A172 (cell line): ENCODE data around the gene LRIT1. TPM values are rescaled to one million over a fixed set of nuclear protein-coding genes. Genes with fewer than 3 reads are reported as not detected.

Experiments
- DNase-seq: peaks from one replicate; pipeline ENCODE4 v3.0.0-alpha.2; 2015; ENCODE audit warnings: low spot score
- total RNA-seq: library from RNA; depleted of rRNA; stranded (reverse); fragments of >200 nt; shearing (Covaris generic); gene quantifications from 2 replicates; pipeline ENCODE4 v1.2.3, GENCODE V29; 2014; rRNA removed

Gene LRIT1, protein sequence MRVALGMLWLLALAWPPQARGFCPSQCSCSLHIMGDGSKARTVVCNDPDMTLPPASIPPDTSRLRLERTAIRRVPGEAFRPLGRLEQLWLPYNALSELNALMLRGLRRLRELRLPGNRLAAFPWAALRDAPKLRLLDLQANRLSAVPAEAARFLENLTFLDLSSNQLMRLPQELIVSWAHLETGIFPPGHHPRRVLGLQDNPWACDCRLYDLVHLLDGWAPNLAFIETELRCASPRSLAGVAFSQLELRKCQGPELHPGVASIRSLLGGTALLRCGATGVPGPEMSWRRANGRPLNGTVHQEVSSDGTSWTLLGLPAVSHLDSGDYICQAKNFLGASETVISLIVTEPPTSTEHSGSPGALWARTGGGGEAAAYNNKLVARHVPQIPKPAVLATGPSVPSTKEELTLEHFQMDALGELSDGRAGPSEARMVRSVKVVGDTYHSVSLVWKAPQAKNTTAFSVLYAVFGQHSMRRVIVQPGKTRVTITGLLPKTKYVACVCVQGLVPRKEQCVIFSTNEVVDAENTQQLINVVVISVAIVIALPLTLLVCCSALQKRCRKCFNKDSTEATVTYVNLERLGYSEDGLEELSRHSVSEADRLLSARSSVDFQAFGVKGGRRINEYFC
- total RNA-seq, result not detected in 2 replicates

DNA sequence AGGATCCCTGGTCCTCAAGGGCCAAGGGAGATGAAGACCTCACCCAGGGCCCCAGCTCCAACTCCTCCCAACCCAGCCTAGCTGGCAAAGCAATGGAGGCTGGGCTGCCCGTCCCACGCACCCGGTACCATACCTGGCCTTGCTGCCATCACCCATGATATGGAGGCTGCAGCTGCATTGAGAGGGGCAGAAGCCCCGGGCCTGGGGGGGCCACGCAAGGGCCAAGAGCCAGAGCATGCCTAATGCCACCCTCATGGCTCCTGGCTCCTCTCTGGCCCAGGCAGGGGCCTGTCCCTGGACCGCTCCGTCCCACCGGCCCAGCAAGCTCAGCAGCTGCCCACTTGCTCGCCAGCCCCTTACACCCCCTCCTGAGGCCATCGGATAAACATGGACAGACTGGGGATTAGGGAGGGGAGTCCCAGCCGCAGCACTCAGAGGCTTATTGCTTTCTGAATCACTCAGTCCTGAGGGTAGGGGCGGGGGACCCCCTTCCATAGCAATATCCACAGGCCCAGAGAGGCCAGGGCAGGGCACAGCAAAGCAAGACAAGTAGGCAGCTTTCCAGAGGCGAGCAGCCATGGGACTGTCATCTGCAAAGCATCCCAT lies at the start of gene LRIT1:
TSS of gene LRIT1 (minus strand) at position 362 of the 606 bp plus-strand sequence. CDS start at position 255, 107 bp downstream.
- DNase-seq, result no peak

DNA sequence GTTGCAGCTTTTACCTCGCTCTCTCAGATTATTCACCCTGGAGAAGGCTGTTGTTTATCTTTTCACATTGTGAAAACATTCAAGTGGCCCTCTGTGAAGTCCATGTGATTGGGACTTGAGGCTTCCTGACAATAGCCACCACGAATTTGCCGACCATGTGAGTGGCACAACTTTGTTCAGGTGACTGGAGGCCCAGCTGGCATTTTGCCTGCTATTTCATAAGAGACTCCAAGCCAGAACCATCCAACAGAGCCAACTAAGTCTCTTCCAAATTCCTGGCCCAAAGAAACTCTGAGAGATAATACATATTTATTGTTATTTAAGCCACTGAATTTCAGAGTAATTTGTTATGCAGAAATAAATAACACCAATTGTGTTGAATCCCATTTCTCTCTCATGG lies 48.9 kb upstream of the LRIT1 start:
- no peak for DNase-seq

DNA sequence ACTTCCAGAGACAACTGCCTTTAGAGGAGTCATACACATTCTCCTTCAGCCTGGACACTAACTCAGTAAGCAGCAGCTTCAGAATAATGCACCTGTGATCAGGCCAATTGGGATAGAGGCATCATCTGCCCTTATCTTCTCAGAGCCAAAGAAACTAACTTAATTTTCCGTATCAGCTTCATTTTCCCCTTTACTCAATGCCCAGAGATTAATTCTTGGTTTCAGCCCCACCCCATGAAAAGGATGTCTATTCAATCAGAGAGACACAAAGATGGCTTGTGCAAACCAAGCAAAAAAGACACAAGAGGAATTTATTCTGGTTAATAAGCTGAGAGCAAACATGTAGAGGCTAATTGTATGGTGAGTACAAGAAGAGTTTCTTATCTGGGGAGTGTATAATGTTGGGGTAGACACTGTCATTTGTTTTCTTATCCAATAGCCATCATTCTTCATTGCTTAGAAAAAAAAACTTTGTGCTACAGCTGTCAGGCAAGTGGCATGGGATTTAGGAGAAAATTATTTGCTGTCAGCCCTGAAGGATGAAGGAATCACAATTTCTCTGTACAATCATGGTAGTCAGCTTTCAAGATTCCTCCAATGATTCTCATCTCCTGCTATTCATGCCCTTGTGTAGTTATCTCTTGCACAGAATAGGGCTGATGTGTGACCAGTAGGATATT lies 48.3 kb upstream of the LRIT1 start:
- DNase-seq, result no peak

DNA sequence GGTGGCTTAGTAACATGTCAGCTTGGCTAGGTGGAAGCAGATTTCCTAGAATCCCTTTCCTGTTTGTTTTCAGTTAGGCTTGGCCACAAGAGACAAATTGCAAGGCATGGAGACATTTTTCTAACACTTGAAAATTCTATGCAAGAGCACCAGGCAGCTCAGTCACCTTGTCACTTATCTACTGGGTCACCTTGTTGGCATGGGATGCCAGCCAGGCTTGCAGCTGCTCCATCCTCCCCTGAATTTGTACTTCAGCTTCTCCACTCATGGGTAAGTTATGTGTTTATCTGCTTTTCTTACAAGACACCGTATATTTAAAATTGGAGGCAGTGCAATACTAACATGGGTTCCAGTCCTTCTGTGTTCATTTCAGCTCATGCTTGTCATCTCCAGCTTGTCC lies 46.8 kb upstream of the LRIT1 start:
- no peak for DNase-seq

DNA sequence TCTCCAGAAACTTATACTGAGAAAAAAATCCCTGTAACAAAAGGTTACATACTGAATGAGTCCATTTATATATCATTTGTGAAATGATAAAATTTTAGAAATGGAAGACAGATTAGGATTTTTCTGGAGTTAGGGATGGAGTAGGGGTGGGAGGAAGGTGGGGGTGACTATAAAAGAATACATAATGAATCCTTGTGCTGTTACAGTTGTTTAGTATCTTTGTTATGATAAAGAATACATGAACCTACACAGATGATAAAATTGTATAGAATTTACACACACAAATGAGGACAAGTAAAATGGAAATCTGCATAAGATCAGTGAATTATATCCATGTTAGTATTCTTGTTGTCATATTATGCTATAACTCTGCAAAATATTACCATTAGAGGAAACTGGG lies 45.3 kb upstream of the LRIT1 start:
- no peak for DNase-seq

DNA sequence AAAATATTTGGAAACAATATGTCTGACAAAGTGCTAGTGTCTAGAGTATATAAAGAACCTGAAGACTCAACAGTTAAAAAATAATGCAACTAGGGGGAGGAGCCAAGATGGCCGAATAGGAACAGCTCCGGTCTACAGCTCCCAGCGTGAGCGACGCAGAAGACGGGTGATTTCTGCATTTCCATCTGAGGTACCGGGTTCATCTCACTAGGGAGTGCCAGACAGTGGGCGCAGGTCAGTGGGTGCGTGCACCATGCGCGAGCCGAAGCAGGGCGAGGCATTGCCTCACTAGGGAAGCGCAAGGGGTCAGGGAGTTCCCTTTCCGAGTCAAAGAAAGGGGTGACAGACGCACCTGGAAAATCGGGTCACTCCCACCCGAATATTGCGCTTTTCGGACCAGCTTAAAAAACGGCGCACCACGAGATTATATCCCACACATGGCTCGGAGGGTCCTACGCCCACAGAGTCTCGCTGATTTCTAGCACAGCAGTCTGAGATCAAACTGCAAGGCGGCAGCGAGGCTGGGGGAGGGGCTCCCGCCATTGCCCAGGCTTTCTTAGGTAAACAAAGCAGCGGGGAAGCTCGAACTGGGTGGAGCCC lies 38.6 kb upstream of the LRIT1 start:
- peak; percentile 28 for DNase-seq

DNA sequence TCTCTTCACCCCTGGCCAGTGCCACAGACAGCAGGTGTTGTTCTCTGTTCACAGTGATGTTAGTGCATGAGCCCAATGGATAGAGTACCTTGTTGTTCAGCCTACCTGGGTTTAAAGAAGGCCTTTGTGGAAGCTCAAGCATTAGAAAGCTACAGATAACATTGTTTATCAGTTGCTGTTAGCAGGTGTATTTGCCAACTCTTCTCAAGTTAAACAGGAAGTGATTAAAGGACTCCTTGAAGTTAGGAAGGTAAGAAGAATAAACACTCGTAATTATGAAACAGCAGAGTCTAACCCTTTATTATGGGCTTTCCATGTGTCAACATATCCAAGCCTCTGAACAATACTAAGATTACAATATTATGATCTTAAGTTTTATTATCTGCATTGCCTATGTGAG lies 29.4 kb upstream of the LRIT1 start:
- DNase-seq, result no peak

DNA sequence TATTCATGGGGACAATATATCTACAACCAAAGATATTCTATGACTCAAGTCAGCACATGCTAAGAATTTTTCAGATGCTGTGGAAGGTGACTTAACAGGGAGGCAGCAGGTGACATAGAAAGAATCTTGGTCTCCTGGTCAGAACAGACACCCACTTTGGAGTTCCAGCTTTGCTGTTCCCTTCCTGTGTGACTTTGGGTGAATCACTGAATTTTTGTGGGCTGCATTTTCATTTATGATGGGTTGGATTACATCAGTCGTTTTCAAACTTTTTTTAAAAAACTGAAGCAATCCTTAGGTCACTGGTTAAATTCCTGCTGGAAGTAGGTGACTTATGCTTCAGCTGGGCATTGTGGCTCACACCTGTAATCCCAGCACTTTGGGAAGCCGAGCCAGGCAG lies 28.4 kb upstream of the LRIT1 start:
- peak; percentile 87 for DNase-seq

DNA sequence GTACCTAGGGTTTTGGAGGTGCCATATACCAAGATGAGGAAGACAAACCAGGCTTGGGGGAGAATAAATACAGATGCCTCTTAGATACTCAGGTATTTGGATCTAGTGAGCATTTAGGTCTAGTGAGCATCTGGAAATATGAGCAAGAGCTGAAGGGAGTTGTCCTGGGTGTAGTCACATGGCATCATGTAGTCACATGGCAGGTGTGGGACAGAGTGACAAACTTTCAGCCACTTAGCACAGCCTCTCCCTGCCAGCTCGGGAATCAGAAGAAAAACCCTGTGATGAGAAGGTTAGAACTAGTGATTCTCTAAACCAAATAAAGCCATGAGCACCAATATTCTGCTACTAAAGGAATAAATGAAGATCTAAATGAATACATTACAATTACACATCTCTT lies 27.8 kb upstream of the LRIT1 start:
- DNase-seq, result no peak

DNA sequence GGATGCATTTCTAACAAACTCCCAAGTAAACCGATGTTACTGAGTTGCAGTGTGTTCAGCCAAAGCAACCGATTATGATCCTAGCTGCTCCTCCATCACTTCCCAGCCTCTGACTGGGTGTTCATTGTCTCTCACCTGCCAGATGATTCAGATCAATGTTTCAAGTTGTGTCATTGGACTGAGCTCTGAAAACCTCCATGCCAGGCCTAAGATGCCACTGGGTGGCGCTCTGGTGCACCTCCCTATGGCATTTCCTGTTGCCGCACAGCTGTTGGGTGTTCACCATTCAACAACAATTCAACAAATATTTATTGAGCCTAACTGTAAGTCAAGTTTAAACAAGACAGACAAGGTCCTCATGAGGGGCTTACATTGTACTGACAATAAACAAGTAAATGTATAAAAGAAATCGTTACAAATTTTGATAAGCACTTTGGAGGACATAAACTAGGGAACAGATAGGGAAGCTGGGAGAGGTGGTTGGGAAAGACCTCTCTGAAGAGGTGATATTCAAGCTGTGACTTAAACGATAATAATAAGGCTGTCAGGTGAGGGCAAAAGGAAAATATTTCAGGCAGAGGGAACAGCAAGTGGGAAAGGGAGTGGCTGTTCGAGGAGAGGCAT lies 26.3 kb upstream of the LRIT1 start:
- peak; percentile 58 for DNase-seq

DNA sequence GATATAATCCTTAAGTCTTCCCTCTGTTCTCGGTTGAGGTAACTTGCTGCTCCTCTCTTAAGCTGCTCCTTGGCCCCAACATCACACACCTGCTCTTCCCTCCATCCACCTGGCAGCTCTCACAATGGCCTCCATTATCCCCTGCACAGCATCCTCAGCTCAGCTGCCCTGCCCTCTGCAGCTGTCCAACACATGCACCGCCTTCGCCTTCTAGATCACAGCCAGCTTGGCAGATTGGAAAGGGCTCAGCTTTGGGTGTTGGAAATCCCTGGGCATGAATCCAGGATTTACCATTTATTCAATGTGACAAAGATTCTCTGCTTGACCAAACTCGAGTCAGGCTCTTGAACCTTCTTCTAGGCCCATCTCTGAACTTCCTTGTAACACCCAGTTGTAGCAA lies 24.1 kb upstream of the LRIT1 start:
- no peak for DNase-seq

DNA sequence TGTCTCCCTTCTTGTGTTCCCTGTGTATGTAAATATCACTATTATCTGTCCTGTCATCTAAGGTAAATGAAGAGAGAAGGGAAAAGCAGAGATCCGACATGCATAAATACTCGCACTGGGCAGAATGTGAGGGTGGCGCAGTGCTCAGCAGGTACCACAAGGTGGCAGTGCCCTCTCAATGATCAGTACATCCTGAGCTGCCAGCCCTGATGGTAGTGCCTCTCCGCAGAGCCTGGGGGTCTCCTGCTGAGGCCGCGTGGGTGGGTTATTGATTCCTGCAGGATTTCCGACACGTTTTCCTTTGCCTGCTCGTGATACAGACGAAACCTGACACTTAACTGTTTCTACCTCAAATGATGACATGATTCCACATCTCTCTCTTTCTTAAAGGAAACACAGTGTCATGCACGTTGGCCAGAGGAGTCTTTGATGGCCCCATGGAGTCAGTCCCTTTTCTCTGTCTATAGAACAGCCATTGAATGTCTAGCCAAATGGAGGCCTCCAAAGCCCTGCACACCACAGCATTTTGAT lies 23.3 kb upstream of the LRIT1 start:
- peak; percentile 61 for DNase-seq

DNA sequence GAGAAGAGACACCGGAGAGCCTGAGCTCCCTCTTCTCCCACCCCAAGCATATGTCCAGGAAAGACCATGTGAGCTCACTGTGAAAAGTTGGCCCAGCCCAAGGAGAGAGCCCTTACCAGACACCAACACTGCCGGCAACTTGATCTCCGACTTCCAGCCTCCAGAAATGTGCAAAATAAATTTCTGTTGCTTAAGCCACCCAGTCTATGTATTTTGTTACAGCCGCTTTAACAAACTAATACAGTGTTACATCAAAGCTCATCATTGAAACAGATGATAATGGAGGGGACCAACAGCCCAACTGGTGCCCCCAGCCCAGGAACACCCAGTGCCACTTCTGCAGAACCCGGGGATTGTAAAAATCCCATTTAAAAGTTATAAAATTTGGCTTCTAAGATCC lies 22.4 kb upstream of the LRIT1 start:
- no peak for DNase-seq

DNA sequence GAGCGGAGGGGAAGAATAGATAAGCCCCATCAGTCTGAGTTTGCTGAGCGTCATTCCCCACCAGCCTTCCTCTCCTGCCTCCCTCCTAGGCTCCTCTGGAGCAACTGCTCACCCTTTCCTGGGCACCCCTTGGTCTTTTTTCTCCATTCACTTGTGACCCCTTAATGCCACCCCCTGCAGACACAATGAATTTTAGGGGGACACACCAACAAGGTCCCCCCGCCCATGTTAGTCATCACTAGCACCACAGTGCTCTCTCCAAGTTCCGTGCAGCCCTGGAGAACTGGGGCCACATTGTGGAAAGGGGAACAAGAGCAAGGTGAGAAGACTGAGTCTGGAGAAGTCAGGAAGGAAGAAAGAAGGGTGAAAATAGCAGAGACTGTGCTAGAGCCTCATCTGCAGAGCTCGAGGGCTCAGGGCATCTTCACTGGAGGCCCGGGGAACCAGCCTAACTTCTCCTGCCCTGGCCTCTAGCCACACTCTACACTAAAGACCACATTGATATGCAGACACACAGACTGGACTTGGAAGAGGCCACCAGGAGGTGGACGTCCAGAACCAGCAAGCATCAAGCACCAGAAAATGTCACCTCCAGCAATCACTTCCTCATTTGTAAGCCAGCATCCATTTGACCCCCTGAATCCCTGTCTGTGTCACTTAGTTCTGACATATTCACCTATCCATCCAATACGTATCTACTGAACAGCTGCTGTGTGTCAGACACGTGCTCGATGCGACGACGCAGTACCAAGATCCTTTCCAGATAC lies 21.0 kb upstream of the LRIT1 start:
- no peak for DNase-seq

DNA sequence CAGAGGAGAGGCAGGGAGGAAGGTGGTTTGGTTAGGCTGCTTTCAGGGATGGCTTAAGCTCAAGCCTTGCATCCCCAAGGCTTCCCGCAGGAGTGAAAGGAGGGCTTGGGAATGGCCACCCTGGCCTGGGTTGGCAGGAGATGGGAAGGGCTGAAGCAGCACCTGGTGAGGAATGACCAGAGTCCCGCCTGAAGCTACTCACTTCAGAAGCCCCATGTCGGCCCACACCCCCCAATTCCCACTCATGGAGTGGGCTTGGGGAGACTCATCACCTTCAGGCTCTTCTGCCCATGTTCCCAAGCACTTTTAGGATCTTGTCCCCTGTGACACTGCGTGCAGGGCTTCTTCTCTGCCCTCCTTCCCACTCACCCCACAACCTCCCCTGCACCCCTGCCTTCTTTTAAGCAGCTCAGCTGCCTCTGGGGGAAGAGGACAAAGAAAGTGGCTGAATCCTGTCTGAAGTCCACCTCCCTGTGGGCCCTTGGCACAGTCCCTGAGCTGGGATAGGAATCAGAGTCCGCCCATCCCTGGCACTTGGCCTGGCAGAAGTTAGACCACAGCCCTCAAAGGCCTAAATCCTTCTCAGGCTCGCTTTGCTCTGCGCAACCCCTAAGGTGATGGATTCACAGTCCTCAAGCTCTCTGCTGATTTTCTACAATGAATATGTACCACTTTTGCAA lies 20.0 kb upstream of the LRIT1 start:
- no peak for DNase-seq

DNA sequence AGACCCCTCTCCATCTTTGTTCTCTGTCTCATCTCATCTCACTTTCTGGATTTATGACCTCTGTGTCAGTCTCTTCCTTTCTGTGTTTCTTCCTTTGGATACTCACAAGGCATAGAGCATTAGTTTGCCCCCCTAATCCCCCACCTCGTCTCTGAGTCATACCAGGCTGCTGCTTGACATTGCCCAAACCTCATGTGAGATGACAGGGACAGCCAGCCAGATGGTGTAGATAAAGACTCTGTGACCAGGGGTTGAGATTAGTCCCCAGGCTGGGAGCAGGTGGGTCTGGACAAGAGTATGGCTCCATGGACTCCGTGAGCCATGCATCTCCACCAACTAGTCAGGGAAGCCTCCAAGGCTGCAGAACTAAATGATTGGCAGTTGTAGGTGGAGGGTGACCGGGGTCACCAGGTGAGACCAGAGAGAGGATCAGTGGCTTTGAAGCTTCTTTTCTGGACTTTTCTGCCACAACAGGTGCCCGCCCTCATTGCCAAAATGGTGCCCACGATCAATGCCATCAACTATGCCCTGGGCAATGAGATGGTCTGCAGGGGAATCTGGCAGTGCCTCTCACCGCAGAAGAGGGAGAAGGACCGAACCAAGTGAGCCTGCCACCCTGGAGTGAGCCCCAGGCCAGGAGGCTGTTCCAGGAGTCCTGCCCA lies 16.8 kb upstream of the LRIT1 start:
- no peak for DNase-seq

DNA sequence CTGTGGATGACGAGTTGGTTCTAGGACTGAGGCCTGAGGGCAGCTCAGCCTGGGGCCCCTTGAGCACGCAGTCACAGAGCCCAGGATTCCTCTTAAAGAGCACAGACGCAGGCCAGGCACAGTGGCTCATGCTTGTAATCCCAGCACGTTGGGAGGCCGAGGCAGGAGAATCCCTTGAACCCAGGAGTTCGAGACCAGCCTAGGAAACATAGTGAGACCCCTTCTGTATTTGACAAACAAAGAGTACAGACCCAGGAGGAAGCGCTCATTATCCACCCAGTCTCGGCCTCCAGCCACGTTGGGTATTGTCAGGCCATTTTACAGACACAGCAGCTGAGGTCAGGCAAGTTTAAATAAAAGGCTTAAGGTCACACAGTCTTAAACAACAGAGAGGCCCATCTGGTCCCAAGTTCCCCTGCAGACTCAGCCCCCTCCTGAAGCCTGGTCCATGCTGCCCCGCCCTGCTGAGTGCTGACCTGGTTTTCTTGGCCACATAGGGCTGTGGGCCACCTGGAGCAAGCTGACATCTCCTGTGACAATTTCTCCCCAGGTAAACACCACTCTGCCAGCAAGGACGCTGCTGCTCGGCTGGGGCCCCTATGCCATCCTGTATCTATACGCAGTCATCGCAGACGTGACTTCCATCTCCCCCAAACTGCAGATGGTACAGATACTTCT lies 16.1 kb upstream of the LRIT1 start:
- DNase-seq, result no peak

DNA sequence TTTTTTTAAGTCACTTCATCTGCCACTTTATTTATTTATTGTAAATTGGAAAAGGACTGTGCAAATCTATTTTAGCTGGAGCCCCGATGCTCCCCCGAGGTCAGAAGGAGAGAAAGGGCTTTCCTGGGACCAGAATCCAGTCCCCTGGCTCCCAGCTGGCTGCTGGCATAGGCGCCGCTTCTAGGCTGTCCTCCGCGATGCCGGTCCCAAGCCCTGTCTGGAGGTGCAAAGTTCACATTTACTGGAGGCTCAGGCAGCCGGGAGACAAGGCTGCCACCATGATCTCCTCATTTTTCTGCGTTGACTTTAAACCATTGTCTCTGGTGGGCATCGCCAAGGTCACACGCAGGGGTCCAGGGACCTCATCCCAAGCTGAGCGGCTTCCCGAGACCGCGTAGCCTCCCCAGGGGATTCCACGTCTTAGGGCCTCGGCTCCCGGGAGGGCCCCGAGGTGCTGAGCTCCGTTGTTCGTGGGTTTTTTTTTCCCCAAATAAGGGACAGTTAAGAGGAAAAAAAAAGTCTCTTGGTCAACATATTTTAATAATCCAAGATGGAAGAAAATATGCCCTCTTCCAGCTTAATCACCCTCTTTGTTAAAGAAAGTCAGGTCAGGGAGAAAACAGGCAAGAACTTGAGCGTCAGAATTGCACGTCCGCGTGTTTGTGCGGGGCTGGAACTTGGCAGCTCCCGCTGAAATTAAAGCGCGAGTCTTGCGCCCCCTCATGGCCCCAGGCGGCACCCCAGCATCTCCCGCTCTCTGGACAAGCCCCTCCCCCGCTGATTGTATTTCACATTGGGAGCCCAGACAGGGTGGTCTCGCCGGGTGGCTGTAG lies 15.4 kb upstream of the LRIT1 start:
- no peak for DNase-seq
